Pancreas (tissue), 10 donors: ENCODE results near the gene KCNT2. TPM values are rescaled to one million over a fixed set of nuclear protein-coding genes. Genes with fewer than 3 reads are reported as not detected.

ENCODE experiments used
- ATAC-seq, 4 donors: fragments of 200-7000 bp; cut with Tn5 transposase; one replicate each; pipeline versions ENCODE4 v1.8.0 to v1.9.1; 2020; ENCODE audit warnings: mild to moderate bottlenecking in 4 of 4, moderate library complexity in 4 of 4
- DNase-seq, 6 donors: peaks; one replicate each; pipeline ENCODE4 v3.0.0-alpha.2; 2020
- FAIRE-seq: peaks from 2 replicates; lab custom pipeline; 2012; peaks lifted over from hg19 to GRCh38; lab: Jason Lieb, UNC
- H3K27ac ChIP-seq, 4 donors: fragments of 200-600 bp; sonication (generic); 1 replicate in 3 of 4; 2 replicates in 1 of 4; pipeline versions ENCODE4 v1.5.0 to v1.8.0; 2020
- H3K27me3 ChIP-seq, 4 donors: fragments of 200-600 bp; one replicate each; pipeline ENCODE4 v1.8.0; 2021
- H3K36me3 ChIP-seq, 3 donors: fragments of 200-600 bp; sonication (generic) in 1 of 3; one replicate each; pipeline versions ENCODE4 v1.5.0 to v1.8.0; 2020 to 2021
- H3K4me1 ChIP-seq, 3 donors: fragments of 200-600 bp; one replicate each; pipeline ENCODE4 v1.8.0; 2021
- H3K4me3 ChIP-seq, 4 donors: fragments of 200-600 bp; sonication (generic) in 2 of 4; one replicate each; pipeline versions ENCODE4 v1.5.0 to v1.8.0; 2020 to 2021
- H3K9me3 ChIP-seq, 4 donors: fragments of 200-600 bp; one replicate each; pipeline ENCODE4 v1.8.0; 2021
- WGBS, 2 donors: extraction: QIAGEN DNeasy Blood & Tissue Kit; methylation state at CpG; one replicate each; pipeline ENCODE4 v1.1.7; 2013; 5-methylcytosine and 5-hydroxymethylcytosine counted together
- intact Hi-C, 3 donors: fragments of 100-400 bp; cut with DNase I; formaldehyde crosslinking; loops; one replicate each; pipeline versions ENCODE4 v1.11.1 to v1.14.2; 2022
- polyA plus RNA-seq, 2 donors: library from polyadenylated mRNA; stranded (reverse); fragments of 200-250 nt; gene quantifications; one replicate each; pipeline ENCODE4 v1.2.3, GENCODE V29; 2013
- total RNA-seq, 6 donors: library from RNA; stranded (reverse); fragmentation: NEBNext Ultra II Directional in 4 of 6; extraction: Animal tissue kit (Norgen Biotek cat#: 25700) in 4 of 6; gene quantifications; one replicate each; pipeline versions ENCODE4 v1.2.1 to v1.2.4, GENCODE V29; 2021 to 2023
- TF ChIP-seq, protein P1 (sequence below), 4 donors: fragments of 200-600 bp; sonication (generic) in 3 of 4; IDR thresholded peaks; one replicate each; pipeline versions ENCODE4 v1.5.0 to v1.8.0; 2021; ENCODE audit warnings: antibody characterized with exemption in 4 of 4
- donor health status: healthy with polysubstance abuse.
- donor health status: DM: no; HTN: no; CAD: no; lungs with moderate emphysema.
- donor health status: DM: no; HTN: no; CAD: no.
- donor health status: control.
- donor health status: control.
- donor health status: Bipolar disorder and iron deficiency.
- donor health status: DM: yes; HTN: yes; CAD: no.
- donor health status: DM: no; HTN: no; CAD: no.
- donor health status: DM: no; HTN: no; CAD: no.
- donor health status: DM: yes; HTN: yes; CAD: no.

Gene KCNT2
- total and polyA plus RNA-seq, 8 donors, result 0.19 to 0.67 (median 0.42) TPM

- Histone ChIP-seq H3K4me1 (no peaks in the 10 kb centered on the region), H3K27ac (no peak overlapping the region), H3K4me3 (no peak overlapping the region), H3K9me3 (no peaks in the 10 kb centered on the region), H3K36me3 (no peaks in the 10 kb centered on the region), H3K27me3 (no peaks in the 10 kb centered on the region)
- intact Hi-C loops, result no loop called here
- peak; percentile 86 for FAIRE-seq
- DNase-seq, result no peak
- WGBS, 2 donors, result 27 to 29% methylated on average over 2 of the region's 2 CpGs
- ATAC-seq, result peak in 2 of 4 donors; percentile 65 to 74
- TF ChIP-seq, protein P1, sequence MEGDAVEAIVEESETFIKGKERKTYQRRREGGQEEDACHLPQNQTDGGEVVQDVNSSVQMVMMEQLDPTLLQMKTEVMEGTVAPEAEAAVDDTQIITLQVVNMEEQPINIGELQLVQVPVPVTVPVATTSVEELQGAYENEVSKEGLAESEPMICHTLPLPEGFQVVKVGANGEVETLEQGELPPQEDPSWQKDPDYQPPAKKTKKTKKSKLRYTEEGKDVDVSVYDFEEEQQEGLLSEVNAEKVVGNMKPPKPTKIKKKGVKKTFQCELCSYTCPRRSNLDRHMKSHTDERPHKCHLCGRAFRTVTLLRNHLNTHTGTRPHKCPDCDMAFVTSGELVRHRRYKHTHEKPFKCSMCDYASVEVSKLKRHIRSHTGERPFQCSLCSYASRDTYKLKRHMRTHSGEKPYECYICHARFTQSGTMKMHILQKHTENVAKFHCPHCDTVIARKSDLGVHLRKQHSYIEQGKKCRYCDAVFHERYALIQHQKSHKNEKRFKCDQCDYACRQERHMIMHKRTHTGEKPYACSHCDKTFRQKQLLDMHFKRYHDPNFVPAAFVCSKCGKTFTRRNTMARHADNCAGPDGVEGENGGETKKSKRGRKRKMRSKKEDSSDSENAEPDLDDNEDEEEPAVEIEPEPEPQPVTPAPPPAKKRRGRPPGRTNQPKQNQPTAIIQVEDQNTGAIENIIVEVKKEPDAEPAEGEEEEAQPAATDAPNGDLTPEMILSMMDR (IDR thresholded peaks at IDR 0.05), result no peak
Measured at GRCh38 chr1:196558411-196558810, 49.8 kb downstream of the KCNT2 start.

GRCh38 chr1:196557797-196558196 lies 50.4 kb downstream of the KCNT2 start:
- H3K4me3 ChIP-seq, result no peak overlapping the region

DNA sequence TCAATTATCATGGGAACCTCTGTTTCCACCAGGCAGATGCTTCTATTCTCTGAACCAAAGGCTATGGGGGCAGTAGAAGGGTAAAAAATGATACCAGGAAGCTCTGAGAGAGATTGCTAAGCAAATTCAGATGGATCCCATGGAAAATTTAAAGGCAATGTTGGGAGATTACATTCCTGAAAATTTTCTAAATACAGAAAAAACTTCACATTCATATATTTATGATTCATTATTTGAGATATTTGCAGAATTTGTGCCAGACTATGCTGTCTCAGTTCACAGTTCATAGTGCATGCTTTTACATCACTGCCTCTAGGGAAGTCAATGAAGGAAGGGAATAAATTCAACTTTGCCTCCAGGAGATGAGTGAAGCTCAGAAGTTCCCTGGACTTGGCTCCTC lies 57.5 kb downstream of the KCNT2 start:
- DNase-seq, result no peak
- Histone ChIP-seq H3K36me3 (no peaks in the 10 kb centered on the region), H3K27ac (no peak overlapping the region), H3K4me1 (peaks cover 0 to 4% (median 0%) of the 10 kb centered on the region in 3 donors), H3K27me3 (no peaks in the 10 kb centered on the region), H3K4me3 (no peak overlapping the region), H3K9me3 (no peaks in the 10 kb centered on the region)
- TF ChIP-seq, protein P1 (IDR thresholded peaks at IDR 0.05), result no peak
- no peak for ATAC-seq
- intact Hi-C loops, result no loop called here
- FAIRE-seq, result no peak

More at GRCh38 chr1:196557797-196558196, 50.4 kb downstream of the KCNT2 start:
- DNase-seq (no peak), ATAC-seq (no peak), FAIRE-seq (no peak)
- Histone ChIP-seq H3K4me1 (no peaks in the 10 kb centered on the region), H3K27ac (no peak overlapping the region), H3K27me3 (no peaks in the 10 kb centered on the region), H3K36me3 (no peaks in the 10 kb centered on the region), H3K9me3 (no peaks in the 10 kb centered on the region)
- TF ChIP-seq, protein P1 (IDR thresholded peaks at IDR 0.05), result no peak
- 48 to 53% methylated on average over 2 of the region's 2 CpGs for WGBS, 2 donors
- intact Hi-C loops, result no loop called here

DNA sequence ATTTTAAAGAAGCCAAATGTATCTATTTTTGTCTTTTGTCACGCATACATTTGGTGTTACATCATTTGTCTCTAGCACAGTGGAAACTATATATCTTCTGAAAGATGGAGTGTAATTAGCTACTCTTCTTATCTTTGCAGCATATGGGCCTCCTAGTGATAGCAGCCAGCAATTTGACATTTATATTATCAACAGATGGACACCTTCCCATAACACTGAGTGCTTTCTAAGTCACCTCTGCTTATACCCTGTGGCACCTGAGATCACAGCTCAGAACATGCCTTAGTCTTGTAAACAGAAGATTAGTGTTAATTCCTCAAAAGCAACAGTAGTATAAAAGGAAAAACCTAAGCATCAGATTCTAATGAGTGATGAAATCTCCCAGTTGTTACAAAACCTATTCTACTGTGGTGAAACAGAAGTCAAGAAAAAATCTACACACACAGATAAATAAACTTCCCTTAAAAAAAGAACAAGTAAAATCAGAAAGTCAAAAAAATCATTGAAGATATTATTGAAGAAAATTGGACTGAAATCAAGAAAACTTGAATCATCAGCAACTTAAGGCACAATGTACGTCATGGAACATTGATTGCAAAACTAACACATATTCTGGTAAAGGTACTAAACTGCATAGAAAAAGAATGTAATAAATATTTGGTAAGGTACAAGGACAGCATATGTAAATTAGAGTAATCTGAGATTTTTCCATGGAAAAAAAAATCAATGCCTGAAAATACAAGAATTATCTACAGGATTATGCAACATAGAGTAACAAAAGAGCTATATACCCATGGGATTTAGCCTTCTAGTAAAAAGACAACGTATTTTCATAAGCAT lies 61.7 kb downstream of the KCNT2 start:
- Histone ChIP-seq H3K4me1 (peaks cover 0 to 4% (median 0%) of the 10 kb centered on the region in 3 donors), H3K27ac (no peak overlapping the region), H3K9me3 (no peaks in the 10 kb centered on the region), H3K4me3 (no peak overlapping the region), H3K27me3 (no peaks in the 10 kb centered on the region), H3K36me3 (no peaks in the 10 kb centered on the region)
- DNase-seq (no peak), ATAC-seq (peak in 3 of 4 donors; percentile 38 to 65 (median 61)), FAIRE-seq (no peak)
- 28 to 41% methylated on average over 3 of the region's 3 CpGs for WGBS, 2 donors
- intact Hi-C loops, result no loop called here
- TF ChIP-seq, protein P1 (IDR thresholded peaks at IDR 0.05), result no peak

GRCh38 chr1:196545222-196545621 lies 63.0 kb downstream of the KCNT2 start:
- intact Hi-C loops, result no loop called here
- FAIRE-seq, result no peak
- no peak overlapping the region for H3K4me3 ChIP-seq
- H3K4me1 ChIP-seq, result peaks cover 0 to 4% (median 0%) of the 10 kb centered on the region in 3 donors
- no peaks in the 10 kb centered on the region for H3K36me3 ChIP-seq
- no peak overlapping the region for H3K27ac ChIP-seq
- WGBS, 2 donors, result 94 to 95% methylated on average over 1 of the region's 1 CpG
- no peaks in the 10 kb centered on the region for H3K27me3 ChIP-seq
- DNase-seq, result no peak
- no peaks in the 10 kb centered on the region for H3K9me3 ChIP-seq
- ATAC-seq, result no peak
- TF ChIP-seq, protein P1 (IDR thresholded peaks at IDR 0.05), result no peak
